ENCODE data around the gene LINGO4.

Gene LINGO4

GRCh38 chr1:151832318-151832980 is 27.2 kb upstream of the LINGO4 start:
- DNase-seq = no peak

GRCh38 chr1:151831605-151832004 is 26.4 kb upstream of the LINGO4 start, which contains the start of gene RORC:
Gene RORC, minus strand, starts transcription at chr1:151831802. Its CDS starts 38 bp downstream, at chr1:151831764.
- no peak for DNase-seq

GRCh38 chr1:151831256-151831591 is 26.0 kb upstream of the LINGO4 start:
- DNase-seq = no peak

DNA sequence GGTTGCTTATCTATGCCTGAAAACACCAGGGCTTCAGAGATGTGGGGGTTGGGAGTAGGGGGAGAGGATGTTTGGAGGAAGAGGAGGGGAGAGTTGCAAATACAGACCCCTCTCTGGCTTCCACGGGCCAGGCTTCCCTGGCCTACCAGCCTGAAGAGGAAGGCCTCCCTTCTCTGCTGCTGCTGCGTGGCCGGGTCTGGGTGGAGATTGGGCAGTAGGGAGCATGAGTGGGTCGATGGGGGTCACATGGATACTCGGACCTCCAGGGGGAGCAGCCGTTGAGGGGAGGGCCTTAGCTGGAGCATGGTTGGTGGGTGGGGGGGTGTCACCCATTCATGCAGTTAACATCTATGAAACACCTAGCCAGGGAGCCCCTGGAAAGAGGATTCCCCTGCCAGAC is 24.8 kb upstream of the LINGO4 start:
- DNase-seq = no peak

DNA sequence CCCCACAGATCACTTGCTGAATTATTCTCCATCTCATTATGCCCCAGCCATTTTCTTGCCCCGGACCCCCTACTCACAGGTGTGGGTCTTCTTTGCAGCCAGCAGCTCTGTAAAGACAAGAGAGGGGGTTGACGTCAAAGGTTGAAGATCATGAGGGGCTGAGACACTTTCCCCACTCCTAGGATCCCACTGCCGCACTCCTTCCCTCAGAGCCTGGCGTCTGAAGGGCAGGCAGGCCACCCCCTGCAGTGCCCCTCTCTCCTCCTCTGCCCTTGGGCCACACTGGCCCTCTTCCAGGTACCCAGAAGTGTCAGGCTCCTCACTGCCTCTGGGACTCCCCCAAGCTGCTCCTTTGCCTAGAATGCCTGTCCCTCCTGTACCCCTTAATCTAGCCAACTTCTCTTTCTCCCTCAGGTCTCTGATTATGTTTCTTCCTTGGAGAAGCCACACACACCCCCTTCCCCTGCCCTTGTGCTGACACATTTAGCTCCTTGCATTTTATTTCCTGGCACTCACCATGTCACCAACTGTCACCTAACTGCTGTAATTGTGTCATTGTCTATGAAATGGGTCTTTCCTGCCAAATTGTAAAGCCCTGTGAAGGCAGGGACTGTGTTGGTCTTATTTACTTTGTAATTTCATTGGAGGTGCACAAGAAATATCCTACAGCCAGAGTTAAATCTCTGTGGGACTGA is 24.3 kb upstream of the LINGO4 start:
- no peak for DNase-seq

DNA sequence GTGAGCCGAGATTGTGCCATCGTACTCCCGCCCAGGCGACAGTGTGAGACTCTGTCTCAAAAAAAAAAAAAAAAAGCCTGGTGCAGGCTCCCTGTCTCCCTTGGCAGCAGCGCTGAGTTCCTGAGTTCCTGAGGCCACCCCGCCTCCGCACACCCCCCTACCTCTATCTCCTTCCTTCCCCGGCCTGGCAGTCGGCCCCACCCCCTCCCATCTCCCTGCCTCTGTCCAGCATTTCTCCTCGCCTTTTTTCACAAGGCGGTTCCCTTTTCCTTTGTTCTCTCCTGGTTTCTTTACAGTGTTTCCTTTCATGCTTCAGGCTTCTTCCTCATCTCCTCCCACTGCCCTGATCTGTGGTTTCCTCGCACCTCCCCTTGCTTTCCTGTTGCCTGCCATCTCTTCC is 23.7 kb upstream of the LINGO4 start:
- DNase-seq = peak; percentile 39 to 48

DNA sequence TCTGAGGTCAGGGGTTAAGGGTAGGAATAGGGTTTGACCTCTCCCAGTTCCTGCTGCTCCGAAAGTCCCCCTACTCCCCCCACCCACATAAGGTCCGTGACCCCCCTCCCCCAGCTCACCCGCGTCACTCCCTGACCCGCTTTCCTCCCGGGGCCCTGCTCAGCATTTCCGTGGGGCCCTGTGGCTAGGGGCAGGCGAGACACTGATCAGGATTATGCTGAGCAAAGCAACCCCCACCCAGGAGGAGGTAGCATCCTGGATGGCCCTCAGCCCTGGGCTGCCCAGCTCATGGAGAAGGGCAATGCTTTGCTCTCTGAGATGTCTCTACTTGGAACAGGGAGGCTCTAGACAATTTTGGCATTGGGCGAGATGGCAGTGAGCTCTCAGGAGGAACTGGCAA is 22.6 kb upstream of the LINGO4 start:
- DNase-seq = no peak

DNA sequence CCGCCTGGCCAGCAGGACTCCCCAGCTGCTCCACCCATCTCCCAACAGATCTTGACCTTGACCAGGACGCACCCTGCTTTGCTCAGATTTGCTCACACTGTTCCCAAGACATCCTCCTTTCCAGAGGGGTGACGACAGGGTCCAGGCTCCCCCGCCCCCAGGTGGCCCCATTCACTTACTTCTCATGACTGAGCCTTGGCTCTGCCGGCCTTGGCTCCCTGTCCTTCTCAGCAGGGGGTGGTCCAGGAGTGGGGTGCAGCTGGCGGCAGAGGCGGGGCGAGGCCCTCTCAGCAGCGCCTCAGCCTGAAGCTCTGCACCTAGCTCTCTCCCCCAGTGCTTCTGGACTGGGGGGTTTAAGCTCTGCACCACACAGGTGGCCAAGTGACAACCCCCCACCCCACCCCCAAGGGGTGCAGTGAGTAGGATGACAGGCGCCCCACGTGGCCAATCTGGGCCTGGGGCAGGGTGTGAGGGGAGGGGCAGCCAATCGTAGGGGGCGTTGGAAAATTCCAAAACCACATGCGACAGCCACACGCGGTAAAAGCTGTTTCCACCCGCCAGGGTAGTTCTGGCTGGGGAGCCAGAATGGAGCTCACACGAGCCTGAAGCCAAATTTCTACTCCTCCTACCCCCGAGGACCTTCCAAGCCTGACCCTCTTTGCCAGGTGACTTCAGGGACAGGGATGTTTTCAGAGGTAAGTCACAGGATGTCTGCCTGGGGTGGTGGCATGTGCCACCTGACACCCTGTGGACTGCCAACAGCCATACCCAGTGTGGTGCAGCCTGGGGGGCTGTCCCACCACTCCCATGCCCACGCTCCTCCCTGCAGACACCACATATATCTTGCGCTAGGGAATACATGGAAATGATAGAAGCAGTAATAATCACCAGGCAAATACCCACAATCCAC is 20.8 kb upstream of the LINGO4 start:
- DNase-seq = no peak

DNA sequence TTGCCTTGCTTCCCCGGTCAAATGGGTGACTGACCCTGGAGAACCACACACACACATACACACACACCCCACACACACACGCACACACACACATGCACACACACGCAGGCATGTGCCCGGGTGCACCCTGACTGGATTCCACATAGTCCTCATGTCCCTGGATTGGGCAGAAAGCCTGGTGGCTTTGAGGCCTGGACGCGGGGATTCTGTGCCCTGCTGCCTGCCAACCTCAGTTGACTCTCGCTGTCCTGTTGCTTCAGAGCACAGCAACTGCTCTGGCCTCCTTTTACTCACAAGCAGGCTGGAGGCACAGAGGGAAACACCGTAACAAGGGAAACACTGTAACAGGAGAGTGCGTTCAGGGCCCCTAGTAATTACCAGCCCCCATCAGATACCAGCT is 20.0 kb upstream of the LINGO4 start:
- no peak for DNase-seq

DNA sequence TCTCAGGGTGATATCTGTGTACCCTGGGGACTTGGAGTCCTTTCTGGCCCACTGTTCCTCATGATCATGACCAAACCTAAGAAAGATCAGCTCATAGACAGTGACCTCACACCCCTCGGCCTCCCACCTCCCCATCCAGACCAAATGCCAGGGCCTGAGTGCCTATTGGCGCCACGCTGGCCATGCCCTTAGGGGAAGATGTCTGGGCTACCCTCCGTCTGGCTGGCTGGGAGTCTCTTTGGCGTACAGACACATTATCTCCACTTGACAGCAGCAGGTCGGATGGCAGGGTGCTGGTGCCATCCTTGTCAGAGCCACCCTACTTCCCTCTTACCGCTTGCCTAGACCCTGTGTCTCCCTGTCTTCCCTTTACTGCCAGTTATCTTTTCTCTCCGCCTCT is 18.0 kb upstream of the LINGO4 start:
- no peak for DNase-seq

DNA sequence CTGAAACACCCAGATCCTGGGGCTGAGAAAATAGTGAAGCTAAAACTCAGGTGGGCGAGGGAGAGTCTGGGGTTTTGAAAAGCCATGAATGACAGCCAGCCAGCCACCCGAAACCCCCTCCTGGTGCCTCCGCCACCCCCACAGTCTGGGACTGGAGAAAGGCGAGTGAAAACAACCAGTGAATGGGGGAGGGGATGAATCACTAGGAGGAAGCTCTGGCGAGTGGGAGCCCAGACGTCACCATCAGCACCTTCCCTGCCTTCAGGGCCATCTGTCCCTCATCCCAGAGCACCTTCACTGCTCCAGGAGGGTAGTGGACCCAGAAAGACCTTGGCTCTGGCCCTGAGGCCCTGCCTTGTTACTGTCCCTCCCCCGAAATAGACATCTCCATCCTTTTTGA is 17.2 kb upstream of the LINGO4 start:
- peak; percentile 48 to 79 for DNase-seq

DNA sequence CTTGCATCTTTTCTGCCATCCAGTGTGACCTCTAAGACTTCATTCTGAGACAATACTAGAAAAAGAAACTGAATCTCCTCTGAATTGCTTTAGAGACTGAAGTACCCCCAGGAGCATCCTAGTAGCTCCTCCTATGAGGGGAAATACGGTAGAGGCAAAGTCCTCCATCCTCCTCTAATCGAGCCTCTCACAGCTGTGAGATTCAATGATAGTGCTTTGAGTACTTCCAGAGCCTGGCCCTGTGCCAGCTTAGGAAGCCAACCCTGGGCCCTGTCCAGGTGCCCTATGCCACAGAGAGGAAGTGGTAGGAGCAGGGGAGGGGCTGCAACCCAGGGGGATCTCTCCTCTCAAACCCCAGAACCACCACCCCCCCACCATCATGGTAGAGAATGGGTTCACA is 15.7 kb upstream of the LINGO4 start:
- DNase-seq = no peak

DNA sequence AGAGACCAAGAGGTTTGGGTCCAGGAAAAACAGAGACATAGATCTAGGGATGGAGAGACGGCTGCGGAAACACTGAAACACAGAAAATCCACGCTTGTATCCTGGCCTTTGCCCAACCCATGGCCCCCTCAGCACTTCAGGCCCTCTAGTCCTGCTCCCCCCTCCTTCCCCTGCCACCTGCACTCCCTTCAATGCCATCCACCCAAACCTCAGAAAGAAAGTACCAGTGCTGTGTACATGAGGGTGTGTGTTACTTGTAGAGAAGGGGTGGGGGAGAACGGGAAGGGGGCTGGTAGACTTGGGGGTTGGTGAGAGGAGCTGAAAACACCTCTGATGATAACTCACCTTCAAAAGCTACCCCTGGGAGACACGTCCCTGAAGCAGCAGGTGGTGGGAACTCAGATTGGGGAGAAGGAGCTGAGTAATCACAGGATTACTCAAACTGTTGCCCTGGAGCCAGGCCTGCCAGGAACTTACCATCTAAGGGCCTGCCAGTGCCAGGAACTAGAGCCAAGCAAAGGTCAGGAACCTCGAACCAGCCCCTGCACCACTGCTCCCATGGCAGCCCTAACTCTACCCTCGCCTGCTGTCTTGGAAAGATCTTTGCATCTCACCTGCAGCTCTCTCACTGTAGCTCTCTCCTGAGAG is 14.9 kb upstream of the LINGO4 start:
- DNase-seq = no peak

DNA sequence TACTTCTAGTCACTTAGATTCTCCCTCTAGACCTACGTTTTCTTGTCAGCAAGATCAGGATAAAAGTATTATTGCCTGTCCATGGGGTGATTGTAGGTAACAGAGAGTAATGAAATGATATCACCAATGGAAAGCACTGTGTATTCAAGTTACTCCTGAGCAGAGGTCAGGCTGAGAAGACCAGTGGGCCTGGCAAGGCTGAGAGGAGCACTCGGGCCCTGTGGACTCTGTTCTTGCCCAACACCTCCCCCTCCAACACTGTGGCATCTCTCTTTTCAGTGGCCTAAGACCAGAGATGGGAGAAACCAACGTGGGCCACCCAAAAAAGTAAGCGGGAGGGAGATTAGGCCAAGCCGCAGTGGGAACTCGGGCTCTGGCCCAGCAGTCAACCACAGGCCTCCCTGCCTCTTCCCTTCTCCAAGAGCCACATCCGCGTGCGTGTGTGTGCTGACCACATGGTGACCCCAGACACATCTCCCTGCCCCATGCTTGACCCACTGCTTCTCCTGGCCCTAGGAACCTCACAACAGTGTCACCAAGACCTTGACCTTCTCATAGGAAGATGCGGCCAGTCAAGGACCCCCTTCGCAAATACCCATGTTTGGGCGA is 14.1 kb upstream of the LINGO4 start:
- DNase-seq = no peak

GRCh38 chr1:151817353-151817730 is 12.1 kb upstream of the LINGO4 start:
- DNase-seq = peak; percentile 28 to 43

DNA sequence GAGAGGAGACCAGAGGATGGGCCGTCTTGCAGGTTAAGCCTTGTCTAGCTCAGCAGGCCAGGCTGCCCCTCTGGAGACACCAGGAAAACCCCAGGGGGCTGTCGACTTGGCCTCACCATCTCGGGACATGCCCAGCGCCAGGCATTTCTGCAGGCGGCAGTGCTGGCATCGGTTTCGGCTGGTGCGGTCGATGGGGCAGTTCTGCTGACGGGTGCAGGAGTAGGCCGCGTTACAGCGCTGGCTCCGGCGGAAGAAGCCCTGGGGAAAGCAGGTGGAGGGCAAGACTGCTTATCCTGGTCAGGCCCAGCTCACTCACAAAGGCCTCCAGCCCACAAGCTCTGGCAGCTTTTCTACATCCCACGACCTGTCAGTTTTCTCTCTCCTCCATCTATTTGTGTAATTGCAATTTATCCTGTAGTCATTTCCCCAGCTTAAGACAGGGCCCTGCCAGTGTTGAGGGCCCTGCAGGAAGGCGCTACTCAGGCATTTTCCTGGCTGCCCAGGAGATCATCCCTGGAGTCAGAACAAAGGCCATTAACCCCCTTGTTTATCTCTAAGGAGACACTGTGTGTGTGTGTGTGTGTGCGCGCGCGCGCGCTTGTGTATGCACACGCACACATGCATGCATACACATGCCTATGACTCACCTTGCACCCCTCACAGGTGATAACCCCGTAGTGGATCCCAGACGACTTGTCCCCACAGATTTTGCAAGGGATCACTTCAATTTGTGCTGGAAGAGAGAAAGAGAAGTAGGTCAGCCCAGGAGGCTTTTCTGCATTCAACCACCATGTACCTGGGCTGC is 11.5 kb upstream of the LINGO4 start:
- DNase-seq = no peak

DNA sequence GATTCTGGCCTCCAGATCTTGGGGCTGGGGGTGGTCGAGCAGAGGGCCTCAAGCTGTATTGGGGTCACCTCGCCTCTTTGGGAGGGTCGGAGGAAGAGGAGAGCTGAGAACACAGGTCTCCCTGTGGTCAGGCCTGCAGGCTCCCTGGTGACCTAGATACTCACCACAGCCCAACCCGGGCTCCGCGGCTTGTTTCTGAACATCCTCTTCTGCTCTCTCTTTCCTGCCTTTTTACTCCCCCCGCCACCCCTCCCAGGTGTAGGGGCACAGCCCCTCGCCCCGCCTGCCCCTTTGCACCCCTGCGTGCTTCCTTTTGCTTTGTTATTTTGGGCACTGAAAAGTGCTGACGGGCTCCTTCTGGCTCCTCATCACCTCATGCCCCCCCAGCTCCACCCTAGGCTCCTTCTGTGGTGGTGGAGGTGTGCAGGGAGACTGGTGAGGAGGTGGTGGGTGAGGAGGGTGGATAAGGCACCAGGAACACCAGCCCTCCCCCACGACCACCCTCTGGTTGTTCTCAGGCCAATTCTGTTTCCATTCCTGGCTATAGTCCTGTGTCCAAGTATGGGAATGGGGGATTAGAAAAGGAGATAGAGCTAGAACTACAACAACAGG is 10.6 kb upstream of the LINGO4 start:
- no peak for DNase-seq

GRCh38 chr1:151814971-151815545 is 9.8 kb upstream of the LINGO4 start:
- no peak for DNase-seq

GRCh38 chr1:151814426-151814825 is 9.2 kb upstream of the LINGO4 start:
- DNase-seq = no peak

- DNase-seq = no peak
Measured at GRCh38 chr1:151813271-151813977, 8.2 kb upstream of the LINGO4 start.

Measured in inflammatory macrophage treated with lipopolysaccharide for 1 hour (primary cell).